ENCODE data around the gene GATAD2B. TPM values are rescaled to one million over a fixed set of nuclear protein-coding genes. Genes with fewer than 3 reads are reported as not detected.
"Not testable (repeated sequence)": the region's sequence is repeated elsewhere in the genome, so short reads cannot be mapped to it uniquely, and the experiment has no call there.

The GATAD2B gene
- polyA plus RNA-seq, 4 donors: 27.2 to 31.5 (median 28.9) TPM

DNA sequence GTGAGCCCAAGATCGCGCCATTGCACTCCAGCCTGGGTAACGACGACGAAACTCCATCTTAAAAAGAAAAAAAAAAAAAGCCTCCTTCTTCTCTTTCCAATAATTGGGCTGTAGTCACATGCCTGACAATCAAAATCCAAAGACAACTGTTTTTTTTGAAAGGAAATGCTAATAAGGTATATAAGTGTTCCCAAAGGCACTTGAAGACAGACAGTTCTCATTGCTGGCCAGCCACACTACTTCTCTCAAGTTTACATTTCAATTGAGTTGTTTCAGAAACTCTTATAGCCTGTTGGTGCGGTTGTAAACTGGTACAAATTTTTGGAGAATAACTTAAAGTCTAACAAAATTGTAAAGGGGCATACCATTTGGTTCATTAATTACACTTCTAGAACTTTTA lies 23.3 kb downstream of the GATAD2B start:
- DNase-seq (ENCODE audit: low read depth in 4 of 4, low spot score in 3 of 4): no peak

DNA sequence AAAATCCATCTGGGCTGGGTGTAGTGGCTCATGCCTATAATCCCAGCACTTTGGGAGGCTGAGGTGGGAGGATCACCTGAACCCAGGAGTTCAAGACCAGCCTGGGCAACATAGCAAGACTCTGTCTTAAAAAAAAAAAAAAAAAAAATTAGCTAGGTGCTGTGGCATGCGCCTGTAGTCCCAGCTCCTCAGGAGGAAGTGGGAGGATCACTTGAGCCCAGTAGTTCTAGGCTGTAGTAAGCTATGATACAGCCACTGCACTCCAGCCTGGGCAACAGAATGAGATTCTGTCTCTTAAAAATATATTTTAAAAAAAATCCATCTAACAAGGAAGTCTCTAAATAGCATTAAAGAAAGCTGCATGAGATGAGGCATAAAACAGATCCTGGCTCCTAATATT lies 26.9 kb downstream of the GATAD2B start:
- DNase-seq (ENCODE audit: low read depth in 4 of 4, low spot score in 3 of 4): not testable (repeated sequence)

DNA sequence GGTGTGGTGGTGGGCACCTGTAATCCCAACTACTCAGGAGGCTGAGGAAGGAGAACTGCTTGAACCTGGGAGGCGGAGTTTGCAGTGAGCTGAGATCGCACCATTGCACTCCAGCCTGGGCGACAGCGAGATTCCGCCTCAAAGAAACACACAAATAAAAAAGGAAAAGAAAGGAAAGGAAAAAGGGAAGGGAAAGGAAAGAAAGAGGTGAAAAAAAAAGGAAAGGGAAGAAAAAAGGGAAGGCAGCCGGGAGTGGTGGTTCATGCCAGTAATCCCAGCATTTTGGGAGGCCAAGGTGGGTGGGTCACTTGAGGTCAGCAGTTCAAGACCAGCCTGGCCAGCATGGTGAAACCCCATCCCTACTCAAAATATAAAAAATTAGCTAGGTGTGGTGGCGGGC lies 31.7 kb downstream of the GATAD2B start:
- not testable (repeated sequence) for DNase-seq (ENCODE audit: low read depth in 4 of 4, low spot score in 3 of 4)

DNA sequence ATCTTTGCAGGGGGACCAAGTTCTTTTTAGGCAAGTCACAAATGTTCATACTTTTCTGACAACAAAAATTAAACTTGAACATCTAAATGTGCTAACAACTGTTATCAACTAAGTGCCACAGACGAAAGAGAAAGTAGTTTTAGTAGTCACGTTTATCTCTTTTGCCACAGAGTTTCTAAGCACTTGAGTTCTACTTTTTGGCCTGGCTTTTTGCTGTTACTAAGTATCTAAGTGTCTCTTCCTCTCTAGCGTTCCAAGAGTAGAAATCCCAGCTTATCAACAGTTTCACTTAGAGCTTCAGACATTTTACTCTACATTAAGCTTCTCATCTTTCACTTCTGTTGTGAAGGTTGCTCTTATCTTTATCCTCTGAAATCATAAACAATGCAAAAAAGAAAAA lies 34.2 kb downstream of the GATAD2B start:
- no peak for DNase-seq (ENCODE audit: low read depth in 4 of 4, low spot score in 3 of 4)

DNA sequence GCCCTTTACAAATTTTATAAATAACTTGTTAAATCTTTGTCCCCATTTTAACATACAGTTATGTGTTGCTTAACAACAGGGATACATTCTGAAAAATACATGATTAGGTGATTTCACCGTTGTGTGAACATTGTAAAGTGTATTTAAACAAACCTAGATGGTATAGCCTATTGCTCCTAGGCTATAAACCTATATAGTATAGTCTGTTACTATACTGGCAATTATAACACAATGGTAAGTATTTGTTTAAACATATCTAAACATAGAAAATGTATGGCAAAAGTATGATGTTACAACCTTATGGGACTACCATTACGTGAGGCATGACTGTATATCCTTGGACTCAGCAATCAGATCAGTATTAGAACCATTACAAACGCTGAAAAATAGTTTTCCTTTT lies 36.6 kb downstream of the GATAD2B start:
- no peak for DNase-seq (ENCODE audit: low read depth in 4 of 4, low spot score in 3 of 4)

DNA sequence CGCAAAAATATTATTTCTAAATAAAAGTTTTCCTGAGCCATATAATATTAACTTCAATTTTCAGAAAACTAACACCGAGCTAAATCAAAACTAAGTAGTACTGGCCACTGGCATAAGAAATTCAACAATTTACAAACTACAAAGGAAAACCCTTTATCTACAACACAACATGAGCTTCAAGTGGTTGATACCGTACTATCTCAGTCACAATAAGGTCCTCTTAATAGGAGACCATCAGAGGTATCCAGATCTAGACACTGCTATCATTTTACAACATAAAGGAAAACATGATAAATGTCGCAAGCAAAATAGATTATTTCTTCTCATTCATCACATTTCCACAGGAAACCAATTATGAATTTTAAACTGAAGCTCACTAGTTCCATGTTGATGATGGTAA lies 39.5 kb downstream of the GATAD2B start:
- no peak for DNase-seq (ENCODE audit: low read depth in 4 of 4, low spot score in 3 of 4)

DNA sequence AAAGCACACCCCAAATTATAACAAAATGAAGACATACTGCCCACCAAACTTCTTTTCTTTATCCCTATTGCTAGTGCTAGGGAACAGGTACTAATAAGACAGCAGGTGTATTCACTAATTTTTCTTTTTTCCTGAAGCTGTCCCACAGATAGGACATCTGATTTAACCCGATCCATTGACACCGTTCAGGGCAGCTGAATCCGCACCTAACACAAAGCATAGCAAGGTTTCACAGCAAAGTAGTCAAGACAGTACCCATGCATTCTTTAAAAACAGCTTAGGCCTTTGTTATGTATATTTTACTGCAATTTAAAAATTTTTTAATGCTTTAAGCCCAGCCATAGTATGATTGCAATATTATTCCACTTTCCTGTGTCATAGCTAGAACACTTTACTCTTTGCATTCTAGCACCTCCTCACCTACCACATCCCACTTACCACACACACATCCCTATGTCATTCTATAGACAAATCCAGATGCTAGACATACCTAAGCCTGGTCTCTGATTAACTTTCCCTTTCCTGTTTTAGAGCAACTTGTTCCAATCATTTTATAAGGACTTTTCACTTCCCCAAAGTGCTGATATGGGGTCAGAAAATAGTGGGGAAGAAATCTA lies 40.4 kb downstream of the GATAD2B start:
- no peak for DNase-seq (ENCODE audit: low read depth in 4 of 4, low spot score in 3 of 4)

DNA sequence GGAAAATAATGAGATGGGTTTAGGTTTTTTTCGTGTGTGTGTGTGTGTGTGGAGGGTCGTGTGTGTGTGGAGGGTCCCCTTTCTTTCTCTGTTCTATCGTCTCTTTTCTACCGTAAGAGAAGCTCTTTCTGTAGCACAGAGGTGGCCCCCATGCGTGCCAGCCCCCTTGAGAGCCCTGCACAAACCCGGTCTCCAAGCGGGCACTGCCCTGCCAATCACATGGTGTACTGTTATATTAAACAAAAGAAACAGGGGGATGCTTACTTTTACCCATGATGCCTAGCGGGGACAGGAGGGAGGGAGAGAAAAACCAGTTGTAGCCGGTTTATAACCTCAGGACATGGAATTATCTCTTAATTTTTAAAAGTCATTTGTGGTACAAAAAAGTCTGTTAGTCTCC lies 41.0 kb downstream of the GATAD2B start:
- peak; percentile 27 to 59 (median 54) for DNase-seq (ENCODE audit: low read depth in 4 of 4, low spot score in 3 of 4)

DNA sequence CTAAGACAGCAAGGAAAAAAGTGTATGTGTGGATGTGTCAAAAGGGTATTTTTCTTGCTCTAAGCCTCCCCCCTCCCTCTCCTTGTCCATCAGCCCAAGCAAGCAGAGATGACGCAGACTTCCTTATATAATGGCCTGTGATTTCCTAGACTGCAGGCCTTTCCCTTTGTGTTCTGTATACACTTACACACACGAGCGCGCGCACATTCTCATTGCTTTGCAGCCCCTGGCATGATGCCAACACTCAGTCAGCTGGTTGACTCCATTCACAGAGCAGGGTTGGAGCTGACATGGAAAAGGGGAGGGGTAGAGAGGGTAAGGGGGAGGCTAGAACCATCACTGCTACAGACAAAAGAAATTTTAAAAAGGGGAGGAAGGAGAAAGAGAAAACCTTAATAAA lies 41.8 kb downstream of the GATAD2B start:
- DNase-seq (ENCODE audit: low read depth in 4 of 4, low spot score in 3 of 4): peak; percentile 92 to 98 (median 97)

DNA sequence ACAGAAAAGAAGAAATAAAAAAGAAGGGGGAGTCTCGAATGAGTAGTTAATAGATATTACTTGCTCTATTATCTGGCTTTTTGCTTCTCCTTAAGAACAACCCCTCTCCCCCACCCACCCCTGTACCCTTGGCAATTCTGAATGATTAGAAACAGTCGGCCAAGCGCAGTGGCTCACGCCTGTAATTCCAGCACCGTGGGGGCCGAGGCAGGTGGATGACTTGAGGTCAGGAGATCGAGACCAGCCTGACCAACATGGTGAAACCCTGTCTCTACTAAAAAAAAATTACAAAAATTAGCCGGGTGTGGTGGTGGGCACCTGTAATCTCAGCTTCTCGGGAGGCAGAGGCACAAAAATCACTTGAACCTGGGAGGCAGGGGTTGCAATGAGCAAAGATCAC lies 42.7 kb downstream of the GATAD2B start:
- DNase-seq (ENCODE audit: low read depth in 4 of 4, low spot score in 3 of 4): no peak

DNA sequence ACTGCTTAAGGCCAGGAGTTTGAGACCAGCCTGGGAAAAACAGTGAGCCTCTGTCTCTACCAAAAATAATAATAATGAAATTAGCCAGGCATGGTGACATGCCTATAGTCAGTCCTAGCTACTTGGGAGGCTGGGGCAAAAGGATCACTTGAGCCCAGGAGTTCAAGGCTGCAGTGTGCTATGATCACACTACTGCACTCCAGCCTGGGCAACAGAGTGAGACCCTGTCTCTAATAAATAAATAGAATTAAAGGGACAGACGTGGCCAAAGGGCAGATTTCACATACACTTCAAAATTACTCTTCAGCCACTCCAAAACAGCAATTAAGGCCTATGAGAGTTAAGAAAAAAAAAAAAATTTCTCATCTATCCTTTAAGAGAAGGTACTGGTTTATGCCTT lies 45.7 kb downstream of the GATAD2B start:
- no peak for DNase-seq (ENCODE audit: low read depth in 4 of 4, low spot score in 3 of 4)

DNA sequence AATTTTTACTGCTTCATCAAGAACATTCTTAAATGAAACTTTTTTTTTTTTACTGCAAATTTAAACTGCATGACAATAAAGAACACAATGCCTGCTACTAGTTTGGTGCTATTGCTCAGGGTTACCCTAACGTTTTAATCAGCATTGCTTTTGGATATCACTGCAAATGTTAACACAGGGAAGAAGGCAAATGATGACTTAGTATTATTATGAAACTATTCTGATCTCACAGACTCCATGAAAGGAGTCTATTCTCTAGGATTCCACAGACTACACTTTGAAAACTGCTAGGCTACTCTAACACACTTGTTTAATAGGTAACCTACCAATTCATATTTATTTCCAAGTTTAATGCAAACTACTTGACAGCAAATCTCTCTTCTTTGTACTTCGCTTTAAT lies 49.8 kb downstream of the GATAD2B start:
- no peak for DNase-seq (ENCODE audit: low read depth in 4 of 4, low spot score in 3 of 4)

DNA sequence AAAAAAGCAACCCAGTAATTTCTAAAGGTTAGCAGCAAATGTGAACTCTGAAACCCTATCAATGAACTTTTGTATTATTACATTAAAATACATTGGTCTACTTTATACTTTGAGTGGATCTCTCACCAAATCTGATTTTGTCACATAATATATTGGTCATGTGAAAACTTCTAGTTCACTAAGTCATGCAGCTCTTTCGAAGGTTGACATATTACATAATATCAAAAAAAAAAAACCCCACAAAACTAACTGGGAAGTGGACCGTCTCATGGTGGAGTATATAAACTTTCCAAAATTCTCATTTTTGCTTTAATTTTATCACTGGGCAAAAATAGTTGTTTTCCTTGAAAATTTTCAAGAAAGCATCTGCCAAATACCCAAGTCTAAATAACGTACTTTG lies 50.4 kb downstream of the GATAD2B start:
- DNase-seq (ENCODE audit: low read depth in 4 of 4, low spot score in 3 of 4): no peak

DNA sequence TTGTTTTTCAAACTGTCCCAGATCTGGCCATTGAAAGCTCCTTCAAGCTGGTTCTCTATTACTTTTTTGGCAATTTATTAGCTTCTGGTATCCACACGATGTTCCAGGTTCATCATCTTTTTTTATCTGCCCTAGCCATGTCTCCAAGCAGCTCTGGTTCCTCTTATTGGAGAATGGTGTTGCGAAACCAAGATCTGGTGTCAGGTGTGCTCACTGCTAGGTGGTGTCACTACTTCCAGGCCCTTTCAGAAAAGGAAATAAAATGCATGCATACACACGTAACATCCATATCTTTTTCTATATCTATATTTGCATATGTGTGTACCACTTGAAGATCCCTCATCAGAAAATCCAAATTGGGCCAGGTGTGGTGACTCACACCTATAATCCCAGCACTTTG lies 53.3 kb downstream of the GATAD2B start:
- no peak for DNase-seq (ENCODE audit: low read depth in 4 of 4, low spot score in 3 of 4)

DNA sequence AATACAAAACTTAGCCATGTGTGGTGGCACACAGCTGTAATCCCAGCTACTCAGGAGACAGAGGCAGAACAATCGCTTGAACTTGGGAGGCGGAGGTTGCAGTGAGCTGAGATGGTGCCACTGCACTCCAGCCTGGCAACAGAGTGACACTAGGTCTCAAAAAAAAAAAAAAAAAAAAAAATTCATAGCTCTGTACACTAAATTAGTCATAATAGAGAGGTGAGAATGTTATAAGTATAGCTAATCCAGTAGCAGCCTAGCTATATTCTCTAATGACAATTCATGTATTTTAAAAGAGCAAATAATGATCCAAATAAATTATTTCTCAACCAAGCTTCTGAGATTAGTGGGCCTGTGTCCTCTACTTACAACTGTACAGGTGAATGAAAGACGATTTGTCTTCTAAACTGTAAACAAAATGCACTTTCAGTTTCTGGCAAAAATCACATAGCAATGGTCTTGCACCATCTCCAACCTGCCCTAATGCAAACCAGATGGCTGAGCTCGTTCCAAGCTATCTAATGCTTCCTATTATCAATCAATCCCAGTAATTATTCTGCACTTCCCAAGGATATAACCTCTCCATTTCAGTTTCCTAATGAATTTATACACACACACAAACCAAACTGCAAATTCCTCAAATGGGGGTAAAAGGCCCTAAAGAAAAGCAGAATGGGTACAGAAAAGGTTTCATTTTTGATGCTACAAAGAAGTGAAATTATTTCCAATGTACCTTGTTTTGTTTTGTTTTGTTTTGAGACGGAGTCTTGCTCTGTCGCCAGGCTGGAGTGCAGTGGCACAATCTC lies 56.5 kb downstream of the GATAD2B start:
- no peak for DNase-seq (ENCODE audit: low read depth in 4 of 4, low spot score in 3 of 4)

DNA sequence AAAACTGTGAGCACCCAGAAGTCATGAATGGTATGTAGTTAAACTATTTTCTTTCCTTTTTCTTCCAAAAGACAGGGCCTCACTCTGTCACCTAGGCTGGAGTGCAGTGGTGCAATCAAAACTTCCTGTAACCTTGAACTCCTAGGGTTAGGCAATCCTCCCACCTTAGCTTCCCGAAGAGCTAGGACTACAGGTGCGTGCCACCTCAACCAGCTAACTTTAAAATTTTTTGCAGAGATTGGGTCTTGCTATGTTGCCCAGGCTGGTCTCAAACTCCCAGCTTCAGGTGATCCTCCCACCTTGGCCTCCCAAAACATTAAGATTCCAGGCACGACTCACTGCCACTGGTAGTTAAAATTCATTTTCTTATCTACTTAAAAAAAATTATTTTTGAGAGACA lies 62.5 kb downstream of the GATAD2B start:
- DNase-seq (ENCODE audit: low read depth in 4 of 4, low spot score in 3 of 4): no peak

DNA sequence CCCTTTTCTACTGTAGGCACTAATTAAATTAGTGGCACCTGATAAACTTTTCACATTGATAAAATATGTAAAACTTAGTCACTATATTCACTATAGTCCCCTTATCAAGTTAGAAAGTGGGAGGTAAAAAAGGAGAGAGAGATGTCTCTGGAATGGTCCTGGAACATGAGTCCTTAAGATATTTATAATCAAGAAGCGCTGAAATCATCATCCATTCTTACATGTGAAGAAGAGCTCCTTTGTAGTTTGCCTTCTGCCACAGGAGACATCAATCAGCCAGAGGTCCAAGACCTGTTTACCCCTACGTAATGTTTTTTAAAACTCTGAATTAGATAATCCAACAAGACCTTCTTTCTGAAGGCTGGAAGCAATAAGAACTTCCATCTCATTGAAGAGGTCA lies 65.3 kb downstream of the GATAD2B start:
- DNase-seq (ENCODE audit: low read depth in 4 of 4, low spot score in 3 of 4): no peak

DNA sequence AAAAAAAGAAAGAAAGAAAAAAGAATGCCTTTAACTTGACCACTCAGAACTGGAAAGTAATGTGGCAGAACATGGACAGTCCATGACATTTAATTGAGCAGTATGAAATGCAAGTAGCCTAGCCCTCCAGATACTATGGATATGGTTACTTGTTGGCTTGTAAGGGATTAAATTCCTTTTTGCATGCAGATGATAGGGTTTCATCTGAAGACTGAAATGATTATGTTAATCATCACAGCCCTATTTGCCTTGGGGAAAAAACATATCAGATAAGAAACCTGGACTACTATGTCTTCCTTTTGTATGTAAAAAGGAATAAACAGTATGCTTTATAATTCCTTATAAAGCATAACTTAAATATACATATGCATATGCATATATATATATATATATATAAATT lies 66.0 kb downstream of the GATAD2B start:
- DNase-seq (ENCODE audit: low read depth in 4 of 4, low spot score in 3 of 4): no peak

DNA sequence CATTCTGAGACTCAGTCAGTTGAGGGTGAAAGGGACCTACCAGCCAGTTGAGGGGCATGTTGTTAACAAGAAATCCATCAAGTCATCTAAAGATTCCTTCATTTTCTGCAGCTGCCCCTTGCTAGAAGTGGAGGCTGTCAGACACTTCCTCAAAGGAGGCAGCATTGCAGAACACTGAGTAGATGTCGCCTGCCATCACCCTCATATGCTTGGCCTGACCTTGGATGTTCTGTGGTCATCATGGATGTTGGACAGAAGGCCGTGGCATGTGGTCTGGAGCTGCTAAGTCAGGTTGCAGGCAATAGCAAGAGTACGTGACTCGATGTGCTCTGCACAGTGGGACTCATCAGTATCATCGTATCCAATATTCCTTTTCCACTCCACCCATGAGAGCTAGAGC lies 70.6 kb downstream of the GATAD2B start:
- DNase-seq (ENCODE audit: low read depth in 4 of 4, low spot score in 3 of 4): no peak

DNA sequence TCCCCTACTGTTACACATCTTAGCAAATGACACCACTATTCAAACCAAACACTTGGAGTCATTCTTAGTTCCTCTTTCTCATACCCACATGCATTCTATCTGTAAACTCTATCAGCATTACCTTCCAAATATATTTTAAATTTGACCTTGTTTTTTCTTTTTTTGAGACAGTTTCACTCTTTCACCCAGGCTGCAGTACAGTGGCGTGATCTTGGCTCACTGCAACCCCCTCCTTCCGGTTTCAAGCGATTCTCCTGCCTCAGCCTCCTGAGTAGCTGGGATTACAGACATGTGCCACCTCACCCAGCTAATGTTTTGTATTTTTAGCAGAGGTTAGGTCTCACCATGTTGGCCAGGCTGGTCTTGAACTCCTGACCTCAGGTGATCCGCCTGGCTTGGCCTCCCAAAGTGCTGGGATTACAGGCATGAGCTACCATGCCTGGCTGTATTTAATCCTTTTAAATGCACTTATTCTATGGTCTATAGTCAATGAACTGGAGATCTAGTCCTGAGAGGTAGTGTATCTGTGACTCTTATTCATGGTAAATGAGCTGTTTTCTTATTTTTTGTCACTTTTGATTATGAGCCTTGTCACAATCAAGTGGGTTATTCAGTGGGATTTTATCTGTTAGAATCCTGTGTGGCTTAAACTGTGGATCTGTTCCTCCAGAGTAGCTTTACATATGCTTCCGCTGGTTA lies 73.1 kb downstream of the GATAD2B start:
- DNase-seq (ENCODE audit: low read depth in 4 of 4, low spot score in 3 of 4): no peak

DNA sequence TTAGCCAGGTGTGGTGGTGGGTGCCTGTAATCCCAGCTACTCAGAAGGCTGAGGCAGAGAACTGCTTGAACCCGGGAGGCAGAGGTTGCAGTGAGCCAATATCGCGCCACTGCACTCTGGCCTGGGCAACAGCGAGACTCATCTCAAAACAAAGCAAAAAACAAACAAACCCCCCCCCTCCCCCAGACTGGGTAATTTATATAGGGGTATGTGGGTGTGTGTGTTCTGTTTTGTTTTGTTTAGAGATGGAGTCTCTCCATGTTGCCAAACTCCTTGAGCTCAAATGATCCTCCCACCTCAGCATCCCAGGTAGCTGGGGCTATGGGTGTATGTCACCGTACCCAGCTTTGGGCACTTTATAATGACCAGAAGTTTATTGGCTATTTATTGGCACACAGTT lies 74.0 kb downstream of the GATAD2B start:
- no peak for DNase-seq (ENCODE audit: low read depth in 4 of 4, low spot score in 3 of 4)

DNA sequence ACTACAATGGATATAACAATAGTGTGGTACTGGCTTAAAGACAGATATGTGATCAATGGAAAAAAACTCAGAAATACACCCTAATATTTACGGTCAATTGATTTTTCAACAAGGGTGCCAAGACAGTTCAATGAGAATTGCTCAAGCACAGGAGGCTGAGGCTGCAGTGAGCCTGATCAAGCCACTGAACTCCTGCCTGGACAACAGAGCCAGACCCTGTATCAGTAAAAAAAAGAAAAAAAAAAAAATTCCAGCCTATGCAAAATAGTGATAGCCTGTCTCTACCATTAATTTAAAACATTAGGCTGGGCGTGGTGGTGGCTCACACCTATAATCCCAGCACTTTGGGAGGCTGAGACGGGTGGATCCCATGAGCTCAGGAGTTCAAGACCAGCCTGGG lies 77.6 kb downstream of the GATAD2B start:
- no peak for DNase-seq (ENCODE audit: low read depth in 4 of 4, low spot score in 3 of 4)
